Keratinocyte (primary cell): ENCODE data around the gene ZBTB7B. TPM values are rescaled to one million over a fixed set of nuclear protein-coding genes. Genes with fewer than 3 reads are reported as not detected.

Source experiments
- DNase-seq: peaks from one replicate; pipeline ENCODE4 v3.0.0-alpha.2; 2011; ENCODE audit warnings: low read depth, missing footprints, low spot score
- FAIRE-seq: peaks from 2 replicates; lab custom pipeline; 2011; peaks lifted over from hg19 to GRCh38; lab: Jason Lieb, UNC
- H2AFZ ChIP-seq: 2 replicates; pipeline ENCODE4 v1.6.0; 2012; ENCODE audit warnings: low read length, control low read depth, inconsistent platforms; ENCODE audit not compliant: control insufficient read depth
- H3K27ac ChIP-seq: 2 replicates; pipeline ENCODE4 v1.5.1; 2011; ENCODE audit warnings: low read length; ENCODE audit not compliant: control insufficient read depth, insufficient read depth
- H3K27me3 ChIP-seq: 3 replicates; pipeline ENCODE4 v1.6.0; 2011; ENCODE audit warnings: low read length; ENCODE audit not compliant: control insufficient read depth, insufficient read depth; ENCODE audit errors: extremely low read depth
- H3K36me3 ChIP-seq, 2 experiments: 2 replicates in 1 of 2; 3 replicates in 1 of 2; pipeline ENCODE4 v1.5.1; 2011; ENCODE audit warnings: low read length in 2 of 2, mild to moderate bottlenecking in 1 of 2; ENCODE audit not compliant: control insufficient read depth in 2 of 2, insufficient read depth in 2 of 2; ENCODE audit errors: extremely low read depth in 1 of 2
- H3K4me1 ChIP-seq: 3 replicates; pipeline ENCODE4 v1.5.1; 2011; ENCODE audit warnings: low read length; ENCODE audit not compliant: control insufficient read depth, insufficient read depth; ENCODE audit errors: extremely low read depth
- H3K4me2 ChIP-seq: 3 replicates; pipeline ENCODE4 v1.6.0; 2011; ENCODE audit warnings: low read depth, low read length; ENCODE audit not compliant: control insufficient read depth, insufficient read depth; ENCODE audit errors: extremely low read depth
- H3K4me3 ChIP-seq, 3 experiments: fragments of 200-600 bp in 1 of 3; sonication (generic) in 1 of 3; 2 replicates in 2 of 3; 3 replicates in 1 of 3; pipeline ENCODE4 v1.5.1; 2011 to 2016; ENCODE audit warnings: low read length in 3 of 3, mild to moderate bottlenecking in 3 of 3, control low read depth in 2 of 3, inconsistent platforms in 1 of 3, low read depth in 1 of 3, mixed read lengths in 1 of 3, mixed run types in 1 of 3, moderate library complexity in 1 of 3; ENCODE audit not compliant: control insufficient read depth in 2 of 3, insufficient read depth in 2 of 3; ENCODE audit errors: extremely low read depth in 1 of 3
- H3K79me2 ChIP-seq: 2 replicates; pipeline ENCODE4 v1.6.0; 2012; ENCODE audit warnings: low read length; ENCODE audit not compliant: control insufficient read depth, insufficient read depth
- H3K9ac ChIP-seq: 3 replicates; pipeline ENCODE4 v1.6.0; 2011; ENCODE audit warnings: low read length; ENCODE audit not compliant: control insufficient read depth, insufficient read depth; ENCODE audit errors: extremely low read depth
- H3K9me1 ChIP-seq: 3 replicates; pipeline ENCODE4 v1.6.0; 2011; ENCODE audit warnings: low read length; ENCODE audit not compliant: control insufficient read depth, insufficient read depth; ENCODE audit errors: extremely low read depth
- H3K9me3 ChIP-seq: 2 replicates; pipeline ENCODE4 v1.5.1; 2012; ENCODE audit warnings: low read depth, low read length; ENCODE audit not compliant: control insufficient read depth
- H4K20me1 ChIP-seq: 3 replicates; pipeline ENCODE4 v1.6.0; 2011; ENCODE audit warnings: low read length; ENCODE audit not compliant: control insufficient read depth, insufficient read depth; ENCODE audit errors: extremely low read depth
- EZH2 ChIP-seq: IDR thresholded peaks from one replicate; pipeline ENCODE4 v1.6.1; 2012; ENCODE audit warnings: inconsistent platforms, mild to moderate bottlenecking, low read length, moderate library complexity
- dilution Hi-C: fragments of 300-500 bp; cut with MboI; formaldehyde crosslinking; loops from one replicate; pipeline ENCODE4 v1.7.0; 2020; ENCODE audit warnings: low sequenced_read_pairs; ENCODE audit not compliant: extremely low pct_ligation_motif_present
- polyA plus RNA-seq, 5 experiments: library from polyadenylated mRNA; depleted of rRNA in 3 of 5; stranded (reverse) in 3 of 5; stranded (forward) in 1 of 5; unstranded in 1 of 5; fragments of >200 nt; gene quantifications; 1 replicate in 1 of 5; 2 replicates in 3 of 5; 3 replicates in 1 of 5; pipeline versions ENCODE4 v1.2.1 to v1.2.3, GENCODE V29; 2011 to 2012; ENCODE audit warnings: missing spikeins in 2 of 5, low read depth in 1 of 5, low replicate concordance in 1 of 5
- TF ChIP-seq, protein P1 (sequence below), 3 experiments: IDR thresholded peaks in 1 of 3; conservative IDR thresholded peaks in 1 of 3; optimal IDR thresholded peaks in 1 of 3; 2 replicates in 2 of 3; 3 replicates in 1 of 3; pipeline versions ENCODE3 to v1.5.1; 2011; ENCODE audit warnings: low read length in 3 of 3, mild to moderate bottlenecking in 3 of 3, moderate library complexity in 2 of 3, control low read depth in 1 of 3, inconsistent platforms in 1 of 3; ENCODE audit not compliant: insufficient read depth in 2 of 3; ENCODE audit errors: extremely low read depth in 1 of 3

ZBTB7B gene
- polyA plus RNA-seq, 1 donor (not counting 4 experiments of a cell fraction or from before 2014, with no cell fraction given) = 20.9 TPM

DNA sequence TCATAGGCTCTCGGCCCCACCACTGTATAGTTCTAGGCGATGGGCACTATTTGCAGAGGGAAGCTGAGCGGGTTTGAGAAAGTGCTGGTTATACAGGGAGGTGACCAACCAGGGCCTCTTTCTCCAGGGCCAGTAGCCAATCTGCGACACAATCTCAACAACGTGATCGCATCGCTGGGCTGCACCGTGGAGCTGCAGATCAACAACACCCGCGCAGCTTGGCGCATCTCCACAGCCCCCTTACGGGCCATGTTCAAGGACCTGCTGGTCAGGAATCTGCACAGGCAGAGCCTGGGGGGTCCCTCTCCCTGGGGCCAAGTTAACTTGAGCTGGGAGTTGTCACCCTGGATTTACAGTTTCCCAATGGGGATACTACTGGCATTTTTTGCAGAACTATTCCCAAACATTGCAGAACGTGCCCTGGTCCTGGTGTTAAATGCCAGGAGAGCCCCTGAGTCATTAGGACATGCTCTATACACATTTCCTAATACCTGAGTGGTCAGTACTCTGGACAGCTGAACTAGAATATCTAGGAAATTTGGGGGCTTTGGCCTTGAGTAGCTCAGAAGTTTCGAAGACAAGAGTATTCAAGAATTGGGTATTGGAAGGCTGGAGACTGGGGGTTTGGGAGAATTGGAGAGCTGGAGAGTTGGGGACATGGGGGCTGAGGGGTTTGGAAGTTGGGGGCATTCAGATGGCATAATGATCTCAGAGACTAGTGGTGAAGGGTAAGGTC lies 37.9 kb downstream of the ZBTB7B start:
- H3K27ac ChIP-seq = no peak overlapping the region
- FAIRE-seq = no peak

DNA sequence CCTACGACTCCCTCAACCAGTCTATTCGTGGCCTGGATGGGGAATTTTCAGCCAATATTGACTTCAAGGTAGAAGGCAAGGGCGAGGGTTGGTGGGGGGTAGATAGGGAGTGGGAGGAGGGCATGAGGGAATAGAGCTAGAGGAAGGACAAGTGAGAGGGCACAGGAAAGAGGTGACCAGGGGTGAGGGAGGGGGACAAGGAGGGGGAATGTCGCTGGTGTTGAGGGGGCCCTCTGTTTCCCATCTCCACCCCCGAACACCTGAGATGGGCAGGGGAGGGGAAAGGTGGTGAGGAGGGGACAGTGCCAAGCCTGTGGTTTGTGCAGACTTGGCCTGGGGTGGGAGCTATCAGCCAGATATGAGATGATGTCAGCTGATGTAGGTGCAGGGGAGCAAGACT lies 40.2 kb downstream of the ZBTB7B start:
- TF ChIP-seq, protein P1, sequence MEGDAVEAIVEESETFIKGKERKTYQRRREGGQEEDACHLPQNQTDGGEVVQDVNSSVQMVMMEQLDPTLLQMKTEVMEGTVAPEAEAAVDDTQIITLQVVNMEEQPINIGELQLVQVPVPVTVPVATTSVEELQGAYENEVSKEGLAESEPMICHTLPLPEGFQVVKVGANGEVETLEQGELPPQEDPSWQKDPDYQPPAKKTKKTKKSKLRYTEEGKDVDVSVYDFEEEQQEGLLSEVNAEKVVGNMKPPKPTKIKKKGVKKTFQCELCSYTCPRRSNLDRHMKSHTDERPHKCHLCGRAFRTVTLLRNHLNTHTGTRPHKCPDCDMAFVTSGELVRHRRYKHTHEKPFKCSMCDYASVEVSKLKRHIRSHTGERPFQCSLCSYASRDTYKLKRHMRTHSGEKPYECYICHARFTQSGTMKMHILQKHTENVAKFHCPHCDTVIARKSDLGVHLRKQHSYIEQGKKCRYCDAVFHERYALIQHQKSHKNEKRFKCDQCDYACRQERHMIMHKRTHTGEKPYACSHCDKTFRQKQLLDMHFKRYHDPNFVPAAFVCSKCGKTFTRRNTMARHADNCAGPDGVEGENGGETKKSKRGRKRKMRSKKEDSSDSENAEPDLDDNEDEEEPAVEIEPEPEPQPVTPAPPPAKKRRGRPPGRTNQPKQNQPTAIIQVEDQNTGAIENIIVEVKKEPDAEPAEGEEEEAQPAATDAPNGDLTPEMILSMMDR (optimal IDR thresholded peaks at IDR 0.05 in 1 of 3, IDR thresholded peaks at IDR 0.05 in 1 of 3, conservative IDR thresholded peaks at IDR 0.05 in 1 of 3; ENCODE audit: extremely low read depth in 1 of 3, insufficient read depth in 2 of 3, low read length in 3 of 3) = no peak
- no peak for TF ChIP-seq EZH2
- Histone ChIP-seq H4K20me1 (no peaks in the 10 kb centered on the region), H3K9ac (no peak overlapping the region), H3K4me2 (no peak overlapping the region), H3K4me1 (peaks cover 31% of the 10 kb centered on the region), H3K9me3 (no peaks in the 10 kb centered on the region), H3K4me3 (no peak overlapping the region), H3K9me1 (peaks cover 3% of the 10 kb centered on the region), H3K27me3 (no peaks in the 10 kb centered on the region), H3K36me3 (no peaks in the 10 kb centered on the region), H3K79me2 (no peaks in the 10 kb centered on the region), H2AFZ (no peak overlapping the region), H3K27ac (no peak overlapping the region)
- FAIRE-seq = no peak
- no peak for DNase-seq
- dilution Hi-C loops = no loop called here

More for the DNA sequence above, 37.9 kb downstream of the ZBTB7B start:
- Histone ChIP-seq H3K9me3 (no peaks in the 10 kb centered on the region), H3K79me2 (no peaks in the 10 kb centered on the region), H3K36me3 (no peaks in the 10 kb centered on the region), H3K9ac (no peak overlapping the region), H2AFZ (no peak overlapping the region), H3K4me3 (no peak overlapping the region), H3K9me1 (peaks cover 3% of the 10 kb centered on the region), H3K27me3 (no peaks in the 10 kb centered on the region), H3K4me1 (peaks cover 30% of the 10 kb centered on the region), H4K20me1 (no peaks in the 10 kb centered on the region), H3K4me2 (no peak overlapping the region)
- dilution Hi-C loops = no loop called here
- TF ChIP-seq, protein P1 (optimal IDR thresholded peaks at IDR 0.05 in 1 of 3, IDR thresholded peaks at IDR 0.05 in 1 of 3, conservative IDR thresholded peaks at IDR 0.05 in 1 of 3; ENCODE audit: extremely low read depth in 1 of 3, insufficient read depth in 2 of 3, low read length in 3 of 3) = no peak
- no peak for TF ChIP-seq EZH2
- no peak for DNase-seq
